ENCODE data around the gene CHAT.

The CHAT gene

GRCh38 chr10:49577182-49577925 lies 36.5 kb upstream of the CHAT start:
- TF ChIP-seq ZNF26 (tag by site-specific recombination; IDR thresholded peaks at IDR 0.05) (no peak), ZNF10 (tag by site-specific recombination; IDR thresholded peaks at IDR 0.05) (no peak), MZF1 (tag by site-specific recombination; IDR thresholded peaks at IDR 0.05; ENCODE audit: borderline replicate concordance) (no peak), REST (tag by site-specific recombination; IDR thresholded peaks at IDR 0.05) (no peak), ZEB2 (tag by site-specific recombination; IDR thresholded peaks at IDR 0.05) (no peak), ZNF423 (tag by site-specific recombination; IDR thresholded peaks at IDR 0.05) (no peak), ZXDB (tag by site-specific recombination; IDR thresholded peaks at IDR 0.05) (no peak), ZNF626 (tag by site-specific recombination; IDR thresholded peaks at IDR 0.05) (no peak), ZNF76 (tag by site-specific recombination; IDR thresholded peaks at IDR 0.05; ENCODE audit: borderline replicate concordance, low read depth) (no peak), ZNF629 (tag by site-specific recombination; IDR thresholded peaks at IDR 0.05) (no peak), ZNF169 (tag by site-specific recombination; IDR thresholded peaks at IDR 0.05) (no peak), ZNF19 (tag by site-specific recombination; IDR thresholded peaks at IDR 0.05; ENCODE audit: low read depth) (no peak), ZIC2 (tag by site-specific recombination; IDR thresholded peaks at IDR 0.05) (no peak), ZNF623 (tag by site-specific recombination; IDR thresholded peaks at IDR 0.05) (no peak)
- Histone ChIP-seq H3K9me3 (ENCODE audit: control insufficient read depth, insufficient read depth, low read depth, low read length) (no peaks in the 10 kb centered on the region), H3K4me3 (ENCODE audit: low read depth, low read length) (no peak overlapping the region), H3K4me1 (ENCODE audit: control insufficient read depth, insufficient read depth, low read length) (no peaks in the 10 kb centered on the region), H3K36me3 (ENCODE audit: control insufficient read depth in 2 of 2, insufficient read depth in 1 of 2, low read length in 2 of 2) (no peaks in the 10 kb centered on the region), H3K27ac (ENCODE audit: extremely low read depth, low read depth, low read length) (no peak overlapping the region)
- POLR2A ChIA-PET = no interaction called here
- CTCF ChIA-PET = interaction anchor here (0.7 kb wide), 1 partner anchor 79 kb away, joined by 3 read pairs; no protein-coding TSS in a partner anchor

GRCh38 chr10:49578392-49578791 lies 35.4 kb upstream of the CHAT start:
- Histone ChIP-seq H3K4me3 (ENCODE audit: low read depth, low read length) (no peak overlapping the region), H3K4me1 (ENCODE audit: control insufficient read depth, insufficient read depth, low read length) (no peaks in the 10 kb centered on the region), H3K27ac (ENCODE audit: extremely low read depth, low read depth, low read length) (no peak overlapping the region), H3K9me3 (ENCODE audit: control insufficient read depth, insufficient read depth, low read depth, low read length) (no peaks in the 10 kb centered on the region), H3K36me3 (ENCODE audit: control insufficient read depth in 2 of 2, insufficient read depth in 1 of 2, low read length in 2 of 2) (no peaks in the 10 kb centered on the region)
- TF ChIP-seq ZFP37 (tag by site-specific recombination; IDR thresholded peaks at IDR 0.05) = no peak
- TF ChIP-seq ZNF223 (tag by site-specific recombination; IDR thresholded peaks at IDR 0.05) = no peak
- no peak for TF ChIP-seq ZSCAN23 (tag by site-specific recombination; IDR thresholded peaks at IDR 0.05)
- TF ChIP-seq ZNF404 (tag by site-specific recombination; IDR thresholded peaks at IDR 0.05) = no peak
- TF ChIP-seq ZNF660 (tag by site-specific recombination; IDR thresholded peaks at IDR 0.05) = no peak
- no peak for TF ChIP-seq ZNF138 (tag by site-specific recombination; IDR thresholded peaks at IDR 0.05; ENCODE audit: borderline replicate concordance)
- ChIA-PET POLR2A (no interaction called here), CTCF (no interaction called here)
